WERI-Rb-1 (cell line): Measurements from ENCODE around the gene PLA2G2E.

Experiments used
- DNase-seq: peaks from one replicate; pipeline ENCODE4 v3.0.0-alpha.2; 2020
- H3K27ac ChIP-seq: fragments of 250-450 bp; sonication (Bioruptor Pico); 2 replicates; pipeline ENCODE4 v1.5.1; 2020; ENCODE audit warnings: mild to moderate bottlenecking, moderate library complexity
- H3K27me3 ChIP-seq: fragments of 250-450 bp; sonication (Bioruptor Pico); 2 replicates; pipeline ENCODE4 v1.5.1; 2021; ENCODE audit warnings: mild to moderate bottlenecking, low read depth, moderate library complexity; ENCODE audit not compliant: insufficient read depth, severe bottlenecking
- H3K36me3 ChIP-seq: fragments of 250-450 bp; sonication (Bioruptor Pico); 2 replicates; pipeline ENCODE4 v1.5.1; 2020; ENCODE audit warnings: mild to moderate bottlenecking, moderate library complexity
- H3K4me3 ChIP-seq: 2 replicates; pipeline ENCODE4 v1.5.1; 2011; ENCODE audit warnings: low read depth, mild to moderate bottlenecking, control low read depth, low read length
- H3K9me3 ChIP-seq: fragments of 250-450 bp; sonication (Bioruptor Pico); 2 replicates; pipeline ENCODE4 v1.5.1; 2021; ENCODE audit warnings: mild to moderate bottlenecking, moderate library complexity; ENCODE audit not compliant: severe bottlenecking
- CTCF ChIP-seq: IDR thresholded peaks from 2 replicates; pipeline ENCODE4 v1.5.1; 2011; ENCODE audit warnings: low read depth, mild to moderate bottlenecking, control low read depth, inconsistent platforms, low read length

Gene PLA2G2E

GRCh38 chr1:19923137-19923952, at the start of gene PLA2G2E:
PLA2G2E (minus strand) TSS chr1:19923617; CDS start chr1:19923559, 58 bp downstream.
- H3K27me3 ChIP-seq, result no peaks in the 10 kb centered on the region
- H3K4me3 ChIP-seq, result no peak within 1 kb of the TSS
- no peaks in the 10 kb centered on the region for H3K9me3 ChIP-seq
- no peak for DNase-seq
- no peak within 1 kb of the TSS for H3K27ac ChIP-seq
- H3K36me3 ChIP-seq, result no peaks in the 10 kb centered on the region
- TF ChIP-seq CTCF, result no peak

- Histone ChIP-seq H3K36me3 (no peaks in the 10 kb centered on the region), H3K27ac (no peak overlapping the region), H3K27me3 (peaks cover 12% of the 10 kb centered on the region), H3K4me3 (no peak overlapping the region), H3K9me3 (no peaks in the 10 kb centered on the region)
- no peak for DNase-seq
- TF ChIP-seq CTCF, result no peak
These were observed 48.2 kb upstream of the PLA2G2E start for GRCh38 chr1:19971664-19972063.

- no peak overlapping the region for H3K4me3 ChIP-seq
- H3K27ac ChIP-seq, result no peak overlapping the region
- no peaks in the 10 kb centered on the region for H3K9me3 ChIP-seq
- no peaks in the 10 kb centered on the region for H3K36me3 ChIP-seq
- TF ChIP-seq CTCF, result no peak
- peaks cover 13% of the 10 kb centered on the region for H3K27me3 ChIP-seq
- DNase-seq, result no peak
These were observed 46.7 kb upstream of the PLA2G2E start for GRCh38 chr1:19969898-19970660.

- Histone ChIP-seq H3K27ac (no peak overlapping the region), H3K4me3 (no peak overlapping the region), H3K27me3 (peaks cover 21% of the 10 kb centered on the region), H3K9me3 (no peaks in the 10 kb centered on the region), H3K36me3 (no peaks in the 10 kb centered on the region)
- DNase-seq, result no peak
- no peak for TF ChIP-seq CTCF
These were observed 44.4 kb upstream of the PLA2G2E start for GRCh38 chr1:19967808-19968207.

GRCh38 chr1:19964542-19964941, 41.1 kb upstream of the PLA2G2E start:
- peaks cover 17% of the 10 kb centered on the region for H3K27me3 ChIP-seq
- no peaks in the 10 kb centered on the region for H3K36me3 ChIP-seq
- TF ChIP-seq CTCF, result no peak
- no peak for DNase-seq
- H3K4me3 ChIP-seq, result no peak overlapping the region
- no peaks in the 10 kb centered on the region for H3K9me3 ChIP-seq
- H3K27ac ChIP-seq, result no peak overlapping the region
